ENCODE measurements around the gene GOT1.

Gene GOT1

DNA sequence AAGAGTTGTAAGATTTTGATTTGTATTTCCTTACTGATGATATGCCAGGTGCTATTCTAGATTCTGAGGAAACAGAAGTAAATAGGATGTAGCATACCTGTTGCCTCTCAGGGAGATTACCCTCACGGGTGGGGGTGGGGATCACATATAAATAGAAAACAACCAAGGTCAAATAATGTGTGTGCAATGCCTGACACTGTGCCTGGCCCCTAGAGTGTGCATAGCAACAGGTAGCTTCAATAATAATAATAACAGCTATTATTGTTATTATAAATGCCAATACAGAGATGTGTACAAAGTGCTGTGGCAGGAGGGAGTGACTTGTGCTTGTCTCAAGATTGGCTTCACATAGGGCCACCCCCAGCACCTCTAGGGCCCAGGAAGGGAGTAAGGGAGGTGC, 77.2 kb downstream of the GOT1 start:
- DNase-seq = no peak

DNA sequence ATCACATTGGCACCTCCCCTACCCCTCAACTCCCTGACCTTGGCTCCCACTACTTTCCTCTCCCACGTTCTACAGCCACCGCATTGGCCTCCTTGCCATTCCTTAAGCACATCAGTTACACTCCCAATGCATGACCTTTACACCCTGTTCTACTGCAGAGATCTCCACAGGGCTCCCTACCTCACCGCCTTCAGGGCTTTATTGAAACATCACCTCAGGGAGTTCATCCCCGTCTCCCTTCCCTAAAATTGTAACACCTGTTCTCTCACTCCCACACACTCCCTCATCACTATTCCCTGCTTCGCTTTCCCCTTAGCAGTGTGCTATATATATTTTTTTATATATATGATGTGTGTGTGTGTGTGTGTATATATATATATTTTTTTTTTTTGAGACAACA, 82.8 kb downstream of the GOT1 start:
- no peak for DNase-seq
